GM10248 (cell line): ENCODE measurements around the gene PRDM16.

ENCODE experiments used
- CTCF ChIA-PET: fragments of 300-600 bp; sonication (Branson Sonifier 250); formaldehyde crosslinking; extraction: SDS; loops from one replicate; lab custom pipeline; 2021; ENCODE audit warnings: antibody characterized with exemption; lab: Yijun Ruan, JAX
- POLR2A ChIA-PET: fragments of 350-650 bp; sonication (Branson Sonifier 250); formaldehyde crosslinking; extraction: SDS; loops from one replicate; lab custom pipeline; 2020; ENCODE audit warnings: antibody characterized with exemption; lab: Yijun Ruan, JAX
- DNase-seq: peaks from one replicate; pipeline ENCODE4 v3.0.0; 2012; ENCODE audit errors: extremely low spot score
- CTCF ChIP-seq: IDR thresholded peaks from 2 replicates; pipeline ENCODE4 v1.5.1; 2012; ENCODE audit warnings: mild to moderate bottlenecking, low read depth; ENCODE audit errors: extremely low read depth, missing control alignments, control extremely low read depth

PRDM16 gene

GRCh38 chr1:3125546-3126368 lies 56.8 kb downstream of the PRDM16 start:
- DNase-seq, result no peak
- ChIA-PET POLR2A (no interaction called here), CTCF (no interaction called here)
- TF ChIP-seq CTCF, result no peak

GRCh38 chr1:3126756-3127678 lies 58.0 kb downstream of the PRDM16 start:
- ChIA-PET CTCF (no interaction called here), POLR2A (no interaction called here)
- no peak for DNase-seq
- TF ChIP-seq CTCF, result no peak

- ChIA-PET POLR2A (no interaction called here), CTCF (no interaction called here)
- TF ChIP-seq CTCF, result no peak
- no peak for DNase-seq
These were observed 58.7 kb downstream of the PRDM16 start for GRCh38 chr1:3127738-3128137.

GRCh38 chr1:3128431-3129132 lies 59.6 kb downstream of the PRDM16 start:
- POLR2A ChIA-PET, result no interaction called here
- TF ChIP-seq CTCF, result no peak
- no peak for DNase-seq
- CTCF ChIA-PET, result no interaction called here

GRCh38 chr1:3129133-3129490 lies 60.1 kb downstream of the PRDM16 start:
- ChIA-PET POLR2A (no interaction called here), CTCF (no interaction called here)
- no peak for TF ChIP-seq CTCF
- DNase-seq, result no peak

GRCh38 chr1:3130268-3130667 lies 61.3 kb downstream of the PRDM16 start:
- POLR2A ChIA-PET, result no interaction called here
- no peak for DNase-seq
- CTCF ChIA-PET, result no interaction called here
- TF ChIP-seq CTCF, result no peak
